ENCODE data around the gene SRGAP1.

SRGAP1 gene

DNA sequence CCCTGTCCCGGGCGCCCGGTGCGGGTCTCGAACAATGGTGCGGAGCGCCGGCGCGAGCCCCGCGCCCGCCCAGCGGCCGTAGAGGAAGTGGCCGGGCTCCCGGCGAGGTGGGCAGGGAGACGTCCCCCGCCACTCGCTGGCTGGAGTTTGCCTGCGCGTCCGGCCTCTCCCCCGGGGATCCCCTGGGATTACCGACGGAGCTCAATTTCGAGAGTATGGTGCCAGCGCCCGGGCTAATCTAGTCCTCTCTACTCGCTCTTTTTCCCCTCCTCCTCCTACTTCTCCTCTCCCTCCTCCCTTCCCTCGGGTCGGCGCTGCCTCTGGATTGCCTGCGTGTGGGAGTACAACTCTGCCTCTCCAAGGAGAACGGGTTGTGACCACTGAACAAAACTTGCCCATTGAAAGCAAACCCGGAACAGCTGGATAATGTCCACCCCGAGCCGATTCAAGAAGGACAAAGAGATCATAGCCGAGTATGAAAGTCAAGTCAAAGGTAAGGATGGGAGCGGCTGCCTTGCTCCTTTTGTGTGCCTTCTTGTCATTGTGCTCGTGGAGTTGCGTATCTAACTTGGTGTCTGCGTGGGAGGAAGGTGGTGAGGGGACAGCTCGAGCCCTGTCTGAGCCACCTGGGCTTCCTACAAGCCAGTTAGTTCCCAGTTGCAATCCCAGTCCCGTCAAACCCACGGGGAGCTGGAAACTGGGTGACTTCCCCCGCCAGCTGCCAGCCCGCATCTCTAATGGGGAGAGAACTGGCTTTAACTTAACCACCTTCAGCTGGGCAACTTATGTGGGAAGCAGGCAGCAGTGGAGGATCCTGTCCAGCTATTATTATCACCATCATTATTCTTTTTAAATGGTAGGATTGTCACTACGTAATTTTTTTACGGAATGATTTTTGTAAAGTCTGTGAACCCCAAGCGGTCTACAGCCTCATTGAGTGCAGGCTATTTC is at the start of gene SRGAP1:
Gene SRGAP1 (plus strand): TSS at position 310 of the 951 bp plus-strand sequence. CDS start 117 bp downstream, at position 427.
- H3K4me3 Mint-ChIP-seq = peak within 1 kb of the TSS; percentile 91 to 94
- H3K27ac Mint-ChIP-seq = peak within 1 kb of the TSS in 1 of 2 donors; percentile 68
- ATAC-seq (peak; percentile 21), DNase-seq (peak in 1 of 2 donors; percentile 20)
- H3K4me1 Mint-ChIP-seq = peaks cover 12% of the 10 kb centered on the region
- H3K9me3 Mint-ChIP-seq = no peaks in the 10 kb centered on the region
- peaks cover 43% of the 10 kb centered on the region for H3K27me3 Mint-ChIP-seq

DNA sequence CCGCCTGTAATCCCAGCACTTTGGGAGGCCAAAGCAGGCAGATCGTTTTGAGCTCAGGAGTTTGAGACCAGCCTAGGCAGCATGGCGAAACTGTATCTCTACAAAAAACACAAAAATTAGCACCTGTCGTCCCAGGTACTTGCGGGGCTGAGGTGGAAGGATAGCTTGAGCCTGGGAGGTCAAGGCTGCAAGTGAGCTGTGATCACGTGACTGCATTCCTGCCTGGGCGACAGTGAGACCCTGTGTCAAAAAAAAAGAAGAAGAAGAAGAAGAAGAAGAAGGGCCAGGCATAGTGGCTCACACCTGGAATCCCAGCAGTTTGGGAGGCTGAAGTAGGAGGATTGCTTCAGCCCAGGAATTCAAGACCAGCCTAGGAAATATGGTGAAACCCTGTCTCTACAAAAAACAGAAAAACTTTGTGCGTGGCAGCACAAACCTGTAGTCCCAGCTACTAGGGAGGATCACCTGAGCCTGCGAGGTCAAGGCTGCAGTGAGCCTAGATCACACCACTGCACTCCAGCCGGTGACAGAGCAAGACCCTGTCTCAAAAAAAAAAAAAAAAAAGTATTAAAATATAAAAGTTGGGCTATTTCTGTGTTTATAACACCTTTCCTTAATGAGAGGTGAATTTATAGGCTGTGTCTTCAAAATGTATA is 49.3 kb upstream of the SRGAP1 start:
- H3K4me1 Mint-ChIP-seq = no peaks in the 10 kb centered on the region
- H3K27ac Mint-ChIP-seq = no peak overlapping the region
- no peaks in the 10 kb centered on the region for H3K27me3 Mint-ChIP-seq
- DNase-seq (no peak), ATAC-seq (no peak)
- H3K9me3 Mint-ChIP-seq = no peaks in the 10 kb centered on the region
- H3K4me3 Mint-ChIP-seq = no peak overlapping the region

DNA sequence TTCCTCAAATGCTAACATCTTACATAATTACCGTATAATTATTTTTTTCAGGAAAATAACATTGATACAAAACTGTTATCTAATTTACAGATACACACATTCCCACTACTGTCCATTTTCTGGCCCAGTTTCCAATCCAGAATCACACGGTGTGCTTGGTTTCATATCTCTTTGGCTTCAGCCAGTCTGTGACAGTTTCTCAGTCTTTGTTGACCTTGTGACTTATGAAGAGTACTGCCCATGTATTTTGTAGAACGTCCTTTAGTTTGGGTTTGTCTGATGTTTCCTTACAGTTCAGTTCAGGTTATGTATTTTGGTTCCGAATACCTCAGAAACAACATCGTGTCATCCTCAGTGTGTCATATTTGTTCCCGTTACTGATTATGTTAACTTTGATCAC is 48.6 kb upstream of the SRGAP1 start:
- DNase-seq (no peak), ATAC-seq (no peak)
- H3K9me3 Mint-ChIP-seq = no peaks in the 10 kb centered on the region
- no peaks in the 10 kb centered on the region for H3K27me3 Mint-ChIP-seq
- H3K4me1 Mint-ChIP-seq = no peaks in the 10 kb centered on the region
- no peak overlapping the region for H3K4me3 Mint-ChIP-seq
- no peak overlapping the region for H3K27ac Mint-ChIP-seq

DNA sequence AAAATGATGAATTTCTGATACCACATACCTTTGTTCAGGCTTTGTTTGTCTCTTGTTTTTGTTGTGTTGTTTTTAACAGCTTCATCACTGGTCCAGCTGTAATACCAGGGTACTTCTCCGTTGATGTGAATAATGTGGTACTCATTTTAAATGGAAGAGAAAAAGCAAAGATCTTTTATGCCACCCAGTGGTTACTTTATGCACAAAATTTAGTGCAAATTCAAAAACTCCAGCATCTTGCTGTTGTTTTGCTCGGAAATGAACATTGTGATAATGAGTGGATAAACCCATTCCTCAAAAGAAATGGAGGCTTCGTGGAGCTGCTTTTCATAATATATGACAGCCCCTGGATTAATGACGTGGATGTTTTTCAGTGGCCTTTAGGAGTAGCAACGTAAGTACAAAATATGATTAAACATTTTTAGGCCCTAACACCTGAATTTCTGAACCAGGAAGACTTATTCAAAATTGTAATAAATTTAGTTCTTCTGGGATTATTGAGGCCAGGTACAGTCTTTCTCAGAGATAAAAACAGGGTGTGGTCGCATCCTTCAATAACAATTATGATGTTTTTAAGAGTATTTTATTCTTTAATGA is 42.4 kb upstream of the SRGAP1 start:
- no peaks in the 10 kb centered on the region for H3K4me1 Mint-ChIP-seq
- H3K9me3 Mint-ChIP-seq = no peaks in the 10 kb centered on the region
- H3K27me3 Mint-ChIP-seq = no peaks in the 10 kb centered on the region
- H3K27ac Mint-ChIP-seq = no peak overlapping the region
- ATAC-seq (no peak), DNase-seq (no peak)
- H3K4me3 Mint-ChIP-seq = no peak overlapping the region

DNA sequence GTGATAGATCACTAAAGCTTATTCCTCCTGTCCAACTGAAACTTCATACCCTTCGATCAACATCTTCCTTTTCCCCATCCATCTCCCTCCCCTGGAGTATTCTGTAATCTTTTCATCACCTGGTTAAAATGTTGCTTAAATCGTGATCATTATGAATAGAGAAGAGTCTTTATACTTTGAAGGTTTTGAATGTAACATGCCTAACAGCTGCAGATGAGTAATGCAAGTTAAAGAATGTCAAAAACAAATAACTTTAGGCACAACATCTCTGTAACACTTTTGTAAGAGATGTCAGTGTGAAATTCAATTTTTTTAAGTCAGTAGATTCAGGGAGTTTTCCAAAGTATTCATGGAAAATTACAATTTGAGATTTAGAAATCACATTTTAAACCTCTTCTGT is 39.8 kb upstream of the SRGAP1 start:
- no peak for ATAC-seq
- Mint-ChIP-seq H3K4me1 (peaks cover 6% of the 10 kb centered on the region), H3K4me3 (no peak overlapping the region), H3K9me3 (no peaks in the 10 kb centered on the region), H3K27me3 (no peaks in the 10 kb centered on the region), H3K27ac (no peak overlapping the region)
- DNase-seq = no peak

DNA sequence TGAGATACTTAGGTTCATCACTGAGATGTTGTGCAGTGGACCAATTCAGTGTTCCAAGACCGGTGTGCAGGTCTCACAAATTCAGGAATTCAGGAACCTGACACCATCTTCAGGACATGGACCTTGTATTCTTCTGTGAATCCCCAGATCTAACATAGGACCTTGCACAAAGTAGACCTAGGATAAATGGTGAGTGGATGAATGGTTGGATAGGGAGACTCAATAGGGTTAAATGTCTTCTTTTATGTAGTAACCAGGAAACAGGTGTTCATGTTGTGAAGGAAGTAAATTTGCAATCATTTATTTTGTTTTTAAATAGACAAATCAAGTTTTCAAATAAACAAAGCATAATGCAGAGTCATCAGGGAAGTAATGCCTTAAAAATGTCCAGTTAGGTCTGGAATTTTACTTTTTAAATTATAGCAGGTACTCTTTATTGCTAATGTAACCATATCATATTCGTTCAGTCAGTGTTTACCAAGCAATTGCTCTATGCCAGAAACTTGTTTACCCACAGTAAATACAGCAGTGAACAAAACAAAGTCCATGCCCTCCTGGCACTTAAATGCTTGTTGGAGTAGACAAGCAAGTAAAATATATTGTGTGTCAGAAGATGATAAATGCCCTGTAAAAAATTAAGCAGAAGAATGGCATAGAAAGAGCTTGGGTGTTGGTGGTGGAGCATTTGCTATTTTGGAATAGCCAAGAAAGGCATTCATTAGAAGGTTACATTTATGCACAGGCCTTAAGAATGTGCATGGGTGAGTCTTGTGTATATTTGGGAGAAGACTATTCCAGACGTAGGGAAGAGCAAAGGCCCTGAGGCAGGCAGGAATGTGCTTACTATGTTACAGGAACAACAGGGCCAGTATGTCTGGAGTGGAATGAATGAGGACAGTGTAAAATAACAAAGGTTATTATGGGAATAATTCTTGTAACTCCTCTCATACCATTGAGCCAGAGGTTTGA is 38.5 kb upstream of the SRGAP1 start:
- DNase-seq (no peak), ATAC-seq (no peak)
- peak overlapping the region in 1 of 2 donors; percentile 27 for H3K27ac Mint-ChIP-seq
- H3K9me3 Mint-ChIP-seq = no peaks in the 10 kb centered on the region
- peaks cover 8% of the 10 kb centered on the region for H3K4me1 Mint-ChIP-seq
- no peaks in the 10 kb centered on the region for H3K27me3 Mint-ChIP-seq
- H3K4me3 Mint-ChIP-seq = no peak overlapping the region

DNA sequence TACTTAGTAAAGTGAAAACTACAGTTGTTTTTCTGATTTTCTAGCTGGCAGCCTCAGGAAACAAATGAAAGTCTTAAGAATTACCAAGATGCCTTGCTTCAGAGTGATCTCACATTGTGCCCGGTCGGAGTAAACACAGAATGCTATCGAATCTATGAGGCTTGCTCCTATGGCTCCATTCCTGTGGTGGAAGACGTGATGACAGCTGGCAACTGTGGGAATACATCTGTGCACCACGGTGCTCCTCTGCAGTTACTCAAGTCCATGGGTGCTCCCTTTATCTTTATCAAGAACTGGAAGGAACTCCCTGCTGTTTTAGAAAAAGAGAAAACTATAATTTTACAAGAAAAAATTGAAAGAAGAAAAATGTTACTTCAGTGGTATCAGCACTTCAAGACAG is 35.9 kb upstream of the SRGAP1 start:
- peaks cover 17% of the 10 kb centered on the region for H3K4me1 Mint-ChIP-seq
- H3K27me3 Mint-ChIP-seq = no peaks in the 10 kb centered on the region
- H3K4me3 Mint-ChIP-seq = no peak overlapping the region
- no peaks in the 10 kb centered on the region for H3K9me3 Mint-ChIP-seq
- H3K27ac Mint-ChIP-seq = no peak overlapping the region
- ATAC-seq = no peak
- no peak for DNase-seq

DNA sequence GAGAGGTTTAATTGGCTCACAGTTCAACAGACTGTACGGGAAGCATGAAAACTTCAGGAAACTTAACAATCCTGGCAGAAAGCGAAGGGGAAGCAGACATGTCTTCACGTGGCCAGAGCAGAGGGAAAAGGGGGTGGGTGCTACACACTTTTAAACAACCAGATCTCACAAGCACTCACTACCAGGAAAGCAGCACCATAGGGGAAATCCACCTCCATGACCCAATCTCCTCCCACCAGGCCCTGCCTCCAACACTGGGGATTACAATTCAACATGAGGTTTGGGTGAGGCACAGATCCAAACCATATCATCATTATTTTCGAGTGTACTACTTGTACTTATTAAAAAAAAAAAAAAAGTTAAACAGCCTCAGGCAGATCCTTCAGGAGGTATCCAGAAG is 34.9 kb upstream of the SRGAP1 start:
- peak overlapping the region in 1 of 2 donors; percentile 68 for H3K27ac Mint-ChIP-seq
- ATAC-seq (no peak), DNase-seq (no peak)
- H3K4me3 Mint-ChIP-seq = no peak overlapping the region
- H3K9me3 Mint-ChIP-seq = no peaks in the 10 kb centered on the region
- peaks cover 22% of the 10 kb centered on the region for H3K4me1 Mint-ChIP-seq
- H3K27me3 Mint-ChIP-seq = no peaks in the 10 kb centered on the region

DNA sequence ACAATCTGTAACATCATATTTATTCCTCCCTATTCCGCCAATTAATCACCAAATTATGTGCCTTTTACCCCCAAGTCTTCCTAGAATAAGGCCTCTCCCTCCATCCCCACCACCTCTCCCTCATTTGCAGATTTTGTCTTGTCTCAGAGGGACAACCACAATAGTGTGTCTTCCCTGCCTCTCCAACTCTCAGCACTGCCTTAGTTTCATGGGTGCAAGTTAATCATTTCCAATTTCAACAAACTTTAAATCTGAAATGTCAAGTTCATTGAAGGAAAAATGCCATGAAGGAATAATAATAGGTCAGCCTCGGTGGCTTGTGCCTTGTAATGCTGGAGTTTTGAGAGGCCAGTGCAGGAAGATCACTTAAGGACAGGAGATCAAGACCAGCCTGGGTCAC is 33.2 kb upstream of the SRGAP1 start:
- Mint-ChIP-seq H3K9me3 (no peaks in the 10 kb centered on the region), H3K4me1 (peaks cover 40% of the 10 kb centered on the region), H3K27ac (no peak overlapping the region), H3K4me3 (no peak overlapping the region), H3K27me3 (no peaks in the 10 kb centered on the region)
- ATAC-seq = no peak
- DNase-seq = no peak

DNA sequence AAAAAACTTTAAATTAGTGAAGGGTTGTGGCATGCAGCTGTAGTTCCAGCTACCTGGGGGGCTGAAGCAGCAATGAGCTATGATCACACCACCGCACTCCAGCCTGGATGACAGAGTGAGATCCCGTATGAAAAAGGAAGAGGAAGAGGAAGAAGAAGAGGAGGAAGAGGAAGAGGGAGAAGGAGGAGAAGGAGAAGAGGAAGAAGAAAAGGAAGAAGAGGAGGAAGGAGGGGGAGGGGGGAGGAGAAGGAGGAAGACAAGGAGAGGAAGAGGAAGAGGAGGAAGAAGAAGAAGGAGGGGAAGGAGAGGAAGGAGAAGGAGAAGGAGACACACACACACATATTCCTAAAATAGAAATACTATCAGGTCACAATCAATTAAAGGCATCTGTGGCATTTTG is 32.7 kb upstream of the SRGAP1 start:
- peaks cover 3% of the 10 kb centered on the region for H3K27me3 Mint-ChIP-seq
- peaks cover 42% of the 10 kb centered on the region for H3K4me1 Mint-ChIP-seq
- peak overlapping the region in 1 of 2 donors; percentile 16 for H3K27ac Mint-ChIP-seq
- H3K4me3 Mint-ChIP-seq = no peak overlapping the region
- no peaks in the 10 kb centered on the region for H3K9me3 Mint-ChIP-seq
- ATAC-seq = no peak
- DNase-seq = no peak

DNA sequence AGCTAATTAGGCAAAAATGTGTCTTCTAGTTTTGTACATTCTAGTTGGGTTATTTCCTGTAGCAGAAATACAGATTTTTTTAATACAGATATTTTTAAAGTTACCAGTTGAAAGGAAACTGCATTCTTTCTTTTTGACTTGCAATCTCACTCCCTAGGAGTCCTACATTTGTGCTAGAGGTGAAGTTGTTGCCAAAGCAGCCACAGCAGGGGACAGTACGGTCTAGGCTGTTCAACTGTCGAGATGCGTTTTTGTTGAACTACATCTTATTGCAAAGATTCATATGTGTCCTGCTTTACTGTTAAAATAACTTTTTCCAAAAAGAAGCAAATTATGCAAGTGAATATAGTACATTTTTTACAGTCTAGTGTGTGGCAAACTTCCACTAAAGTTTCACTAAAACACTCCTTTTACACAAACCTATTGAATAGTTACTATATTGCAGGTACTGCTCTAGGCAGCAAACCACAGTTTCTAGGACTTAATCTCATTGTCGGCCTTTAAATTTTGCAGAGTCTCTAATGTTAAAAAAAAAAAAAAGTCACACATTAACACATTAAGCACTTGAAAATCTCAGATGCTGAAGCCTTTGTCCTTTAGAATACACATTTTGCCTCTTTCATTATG is 30.2 kb upstream of the SRGAP1 start:
- peaks cover 41% of the 10 kb centered on the region for H3K4me1 Mint-ChIP-seq
- ATAC-seq (peak; percentile 20), DNase-seq (no peak)
- H3K27me3 Mint-ChIP-seq = peaks cover 9% of the 10 kb centered on the region
- H3K9me3 Mint-ChIP-seq = no peaks in the 10 kb centered on the region
- no peak overlapping the region for H3K27ac Mint-ChIP-seq
- H3K4me3 Mint-ChIP-seq = peak overlapping the region; percentile 49 to 66

DNA sequence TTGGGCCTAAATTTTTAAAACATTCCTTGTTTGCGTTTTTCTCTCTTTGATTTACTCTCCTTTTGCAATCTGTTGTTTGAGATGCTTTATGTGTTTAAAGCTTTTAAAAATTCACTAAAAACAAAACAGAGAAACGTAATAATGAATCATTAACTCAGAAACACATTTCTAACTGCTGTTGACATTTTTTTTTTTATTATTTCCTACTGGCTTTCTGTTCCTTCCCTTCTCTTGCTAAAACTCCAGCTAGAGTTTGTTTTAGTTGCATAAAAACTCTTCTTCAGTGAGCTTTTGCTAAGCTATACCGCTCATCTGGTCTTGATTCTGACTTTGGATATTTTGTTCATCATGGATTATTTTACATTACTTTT is 29.0 kb upstream of the SRGAP1 start:
- Mint-ChIP-seq H3K4me3 (no peak overlapping the region), H3K27ac (peak overlapping the region; percentile 21 to 22), H3K27me3 (peaks cover 9% of the 10 kb centered on the region), H3K9me3 (peaks cover 0 to 4% of the 10 kb centered on the region in 2 donors), H3K4me1 (peaks cover 35% of the 10 kb centered on the region)
- ATAC-seq (no peak), DNase-seq (no peak)

DNA sequence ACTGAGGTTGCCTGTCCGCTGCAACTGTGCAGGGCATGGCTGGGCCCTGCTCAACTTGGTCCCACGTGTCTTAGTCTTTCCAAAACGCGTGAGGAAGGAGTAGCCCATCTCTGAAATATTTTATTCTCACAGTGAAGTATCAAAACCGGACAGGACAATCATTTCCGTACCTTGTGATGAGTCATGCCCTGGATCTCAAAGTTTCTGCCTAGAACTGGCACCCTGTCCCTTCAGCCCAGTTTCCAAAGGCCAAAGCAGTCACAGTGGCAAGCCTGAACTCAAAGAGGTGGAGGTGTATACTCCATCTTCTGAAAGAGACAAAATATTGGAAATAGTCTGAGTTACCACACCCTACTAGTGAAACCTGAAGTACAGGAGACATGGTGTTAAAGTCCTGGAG is 28.5 kb upstream of the SRGAP1 start:
- DNase-seq (no peak), ATAC-seq (no peak)
- peaks cover 33% of the 10 kb centered on the region for H3K4me1 Mint-ChIP-seq
- peaks cover 0 to 4% of the 10 kb centered on the region in 2 donors for H3K9me3 Mint-ChIP-seq
- no peak overlapping the region for H3K27ac Mint-ChIP-seq
- peaks cover 9% of the 10 kb centered on the region for H3K27me3 Mint-ChIP-seq
- no peak overlapping the region for H3K4me3 Mint-ChIP-seq

DNA sequence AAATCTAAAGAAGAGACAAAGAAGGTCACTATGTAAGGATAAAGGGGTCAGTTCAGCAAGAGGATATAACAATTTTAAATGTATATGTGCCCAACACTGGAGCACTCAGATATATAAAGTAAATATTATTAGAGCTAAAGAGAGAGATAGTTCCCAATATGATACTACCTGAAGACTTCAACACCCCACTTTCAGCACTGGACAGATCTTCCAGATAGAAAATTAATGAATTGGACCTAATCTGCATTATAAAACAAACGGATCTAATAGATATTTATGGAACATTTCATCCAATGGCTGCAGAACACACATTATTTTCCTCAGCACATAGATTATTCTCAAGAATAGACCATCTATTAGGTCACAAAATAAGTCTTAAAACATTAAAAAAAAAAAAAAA is 24.1 kb upstream of the SRGAP1 start:
- peaks cover 32% of the 10 kb centered on the region for H3K27me3 Mint-ChIP-seq
- H3K9me3 Mint-ChIP-seq = peaks cover 4 to 5% of the 10 kb centered on the region in 2 donors
- no peak for ATAC-seq
- DNase-seq = no peak
- H3K27ac Mint-ChIP-seq = no peak overlapping the region
- H3K4me1 Mint-ChIP-seq = peaks cover 21% of the 10 kb centered on the region
- no peak overlapping the region for H3K4me3 Mint-ChIP-seq

All from stimulated activated naive CD8-positive, alpha-beta T cell treated with anti-CD3 and anti-CD28 coated beads, Interleukin-15, amount 100 ng/mL, for 72 hours (primary cell).